GM12878 (cell line): Measurements from ENCODE around the gene PROSER3. TPM values are rescaled to one million over a fixed set of nuclear protein-coding genes. Genes with fewer than 3 reads are reported as not detected.

Source experiments
- BHLHE40 ChIP-seq, 2 experiments: fragments of 450-650 bp in 1 of 2; IDR thresholded peaks; 2 replicates each; pipeline ENCODE4 v1.6.1; 2011 to 2017; ENCODE audit warnings: low read depth in 2 of 2, borderline replicate concordance in 1 of 2, improper control_type of control experiment in 1 of 2, low read length in 1 of 2, mild to moderate bottlenecking in 1 of 2
- CEBPB ChIP-seq, 2 experiments: fragments of 150-350 bp in 1 of 2; IDR thresholded peaks; 2 replicates each; pipeline ENCODE4 v1.6.1; 2012 to 2014; ENCODE audit warnings: low read depth in 2 of 2, low read length in 2 of 2, borderline replicate concordance in 1 of 2, inconsistent platforms in 1 of 2
- CHD4 ChIP-seq: fragments of 200-600 bp; sonication (generic); IDR thresholded peaks from 2 replicates; pipeline ENCODE4 v1.6.1; 2016; ENCODE audit warnings: mild to moderate bottlenecking
- CREB1 ChIP-seq: IDR thresholded peaks from 2 replicates; pipeline ENCODE4 v1.6.1; 2012; ENCODE audit warnings: low read depth, mild to moderate bottlenecking, inconsistent platforms
- E2F8 ChIP-seq: fragments of 450-650 bp; IDR thresholded peaks from 2 replicates; pipeline ENCODE4 v1.6.1; 2018; ENCODE audit warnings: mild to moderate bottlenecking, low read depth, moderate library complexity; ENCODE audit not compliant: partially characterized antibody
- ELK1 ChIP-seq: IDR thresholded peaks from 2 replicates; pipeline ENCODE4 v1.6.1; 2012; ENCODE audit warnings: low read depth, low read length, improper control_type of control experiment
- HDAC2 ChIP-seq: fragments of 200-600 bp; sonication (generic); IDR thresholded peaks from 2 replicates; pipeline ENCODE4 v1.6.1; 2017
- IKZF2 ChIP-seq, 2 experiments: fragments of 450-650 bp; IDR thresholded peaks; 2 replicates each; pipeline ENCODE4 v1.6.1; 2017; ENCODE audit warnings: mild to moderate bottlenecking in 2 of 2, moderate library complexity in 2 of 2
- LARP7 ChIP-seq: fragments of 450-650 bp; IDR thresholded peaks from 2 replicates; pipeline ENCODE4 v1.6.1; 2017; ENCODE audit warnings: mild to moderate bottlenecking
- MTA3 ChIP-seq: IDR thresholded peaks from 2 replicates; pipeline ENCODE4 v1.6.1; 2012; ENCODE audit warnings: low read length, inconsistent platforms, borderline replicate concordance
- NFYA ChIP-seq: IDR thresholded peaks from 2 replicates; pipeline ENCODE4 v1.6.1; 2011; ENCODE audit warnings: low read depth, mild to moderate bottlenecking, low read length, improper control_type of control experiment, borderline replicate concordance
- RAD51 ChIP-seq: fragments of 450-650 bp; IDR thresholded peaks from 2 replicates; pipeline ENCODE4 v1.6.1; 2016; ENCODE audit warnings: moderate library complexity, mild to moderate bottlenecking, inconsistent platforms
- SKIL ChIP-seq: fragments of 450-650 bp; IDR thresholded peaks from 2 replicates; pipeline ENCODE4 v1.6.1; 2017; ENCODE audit warnings: mild to moderate bottlenecking, low read depth, inconsistent platforms; ENCODE audit not compliant: poor library complexity, severe bottlenecking
- SMC3 ChIP-seq: IDR thresholded peaks from 2 replicates; pipeline ENCODE4 v1.6.1; 2011; ENCODE audit warnings: low read length, improper control_type of control experiment, borderline replicate concordance
- SP1 ChIP-seq: IDR thresholded peaks from one replicate; pipeline ENCODE4 v1.6.1; 2011; ENCODE audit warnings: low read depth, low read length
- USF1 ChIP-seq: IDR thresholded peaks from 2 replicates; pipeline ENCODE4 v1.6.1; 2011; ENCODE audit warnings: borderline replicate concordance, low read depth, mild to moderate bottlenecking, moderate library complexity, mixed read lengths, low read length; ENCODE audit not compliant: insufficient read depth; ENCODE audit errors: extremely low read length
- YY1 ChIP-seq: IDR thresholded peaks from 2 replicates; pipeline ENCODE4 v1.6.1; 2011; ENCODE audit warnings: low read depth, mild to moderate bottlenecking, low read length
- ZBTB4 ChIP-seq: fragments of 450-650 bp; formaldehyde crosslinking; IDR thresholded peaks from 2 replicates; pipeline ENCODE4 v1.4.0; 2022; ENCODE audit warnings: mild to moderate bottlenecking, moderate library complexity
- ZNF274 ChIP-seq: IDR thresholded peaks from one replicate; pipeline ENCODE4 v1.8.0; 2011; ENCODE audit not compliant: insufficient read length, insufficient read depth
- polyA plus RNA-seq, 11 experiments: library from polyadenylated mRNA; depleted of rRNA in 4 of 11; unstranded in 6 of 11; stranded (reverse) in 5 of 11; fragments of >200 nt; fragmentation: Nextera tagmentation in 4 of 11; fragmentation: Illumina TruSeq in 1 of 11; extraction: Ambion mirVana in 4 of 11; extraction: Trizol in 1 of 11; gene quantifications; 1 replicate in 1 of 11; 2 replicates in 10 of 11; pipeline versions ENCODE4 v1.2.1 to v1.2.3, GENCODE V29; 2011 to 2016; ENCODE audit warnings: inconsistent platforms in 2 of 11, missing spikeins in 2 of 11, low read depth in 1 of 11
- total RNA-seq, 4 experiments: library from RNA; depleted of rRNA in 3 of 4; stranded (reverse); fragments of >200 nt in 3 of 4; fragmentation: Illumina TruSeq in 1 of 4; extraction: Trizol in 1 of 4; gene quantifications; 2 replicates each; pipeline versions ENCODE4 v1.2.1 to v1.2.3, GENCODE V29; 2013 to 2021

The PROSER3 gene
- total and polyA plus RNA-seq, 10 of the 15 experiments (the other 5 are each of a cell fraction or from before 2014, with no cell fraction given), result 0.85 to 25.1 (median 9.6) TPM

- TF ChIP-seq ZNF274 (no peak), CHD4 (0 out of 2 replicates have a peak, but pooled peaks have one; percentile 28), IKZF2 (IDR thresholded peaks at IDR 0.05) (peak; percentile 77 to 81), SKIL (peak; percentile 67), BHLHE40 (IDR thresholded peaks at IDR 0.05; ENCODE audit: borderline replicate concordance in 1 of 2, low read depth in 2 of 2, low read length in 1 of 2) (peak; percentile 80 to 82), SP1 (peak; percentile 84), SMC3 (no peak), LARP7 (peak; percentile 74), CEBPB (IDR thresholded peaks at IDR 0.05; ENCODE audit: borderline replicate concordance in 1 of 2, low read depth in 2 of 2, low read length in 2 of 2) (no peak), RAD51 (peak; percentile 58), ELK1 (no peak), YY1 (peak; percentile 80), MTA3 (peak; percentile 77; the same call in 1 of the 2 replicates), CREB1 (peak; percentile 91), NFYA (no peak), E2F8 (no peak), HDAC2 (no peak), USF1 (no peak), ZBTB4 (CRISPR knock-in tag) (no peak)
Measured at GRCh38 chr19:35742121-35742724, 15.8 kb upstream of the PROSER3 start, which contains the start of gene IGFLR1 (continued).
